GM21723 (cell line): ENCODE data around the gene CARD9.
"Not testable (repeated sequence)": the region's sequence is repeated elsewhere in the genome, so short reads cannot be mapped to it uniquely, and the experiment has no call there.

Experiments
- ATAC-seq: cut with Tn5 transposase; IDR thresholded peaks from one replicate; pipeline ENCODE4 v1.9.1; 2021; ENCODE audit warnings: mild to moderate bottlenecking, moderate library complexity; ENCODE audit not compliant: unreplicated experiment

CARD9 gene

DNA sequence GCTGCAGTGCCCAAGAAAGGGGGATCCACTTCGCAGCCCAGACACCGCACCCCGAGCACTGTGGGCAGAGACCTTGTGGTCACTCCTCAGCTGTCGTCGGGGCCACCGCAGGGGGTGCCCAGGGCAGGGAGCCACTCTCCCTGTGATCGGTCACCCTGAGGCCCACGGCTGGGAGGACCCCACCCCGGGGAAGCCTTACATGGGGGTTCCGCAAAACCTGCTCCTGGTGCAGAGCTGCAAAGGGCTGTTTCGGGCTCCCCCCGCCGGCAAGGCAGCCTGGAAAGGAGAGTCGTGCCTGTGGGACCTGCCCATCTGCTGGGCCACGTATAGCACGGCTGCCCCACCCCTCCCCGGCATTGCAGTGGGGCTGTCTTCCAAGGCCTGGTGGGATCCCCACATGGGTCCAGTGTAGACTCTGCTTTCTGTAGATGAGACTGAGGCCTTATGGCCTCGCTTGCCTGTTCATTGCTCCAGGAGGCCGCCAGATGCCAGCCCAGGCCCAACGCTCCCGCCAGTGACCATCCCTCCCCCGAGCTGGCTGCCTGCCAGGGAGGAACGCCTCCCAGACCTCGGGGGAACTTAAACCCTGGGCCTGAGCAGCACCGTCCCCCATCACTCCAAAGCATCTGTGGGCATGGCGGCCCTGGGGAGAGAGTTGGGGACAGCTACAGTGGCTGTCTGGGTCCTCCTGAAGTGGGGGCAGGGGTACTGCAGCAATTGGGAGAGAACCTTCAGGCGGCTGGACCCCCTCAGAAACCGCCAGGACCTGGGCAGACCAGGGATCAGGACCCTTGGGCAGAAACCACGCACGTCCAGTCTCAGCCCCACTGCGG, 8.3 kb downstream of the CARD9 start:
- ATAC-seq: no peak

DNA sequence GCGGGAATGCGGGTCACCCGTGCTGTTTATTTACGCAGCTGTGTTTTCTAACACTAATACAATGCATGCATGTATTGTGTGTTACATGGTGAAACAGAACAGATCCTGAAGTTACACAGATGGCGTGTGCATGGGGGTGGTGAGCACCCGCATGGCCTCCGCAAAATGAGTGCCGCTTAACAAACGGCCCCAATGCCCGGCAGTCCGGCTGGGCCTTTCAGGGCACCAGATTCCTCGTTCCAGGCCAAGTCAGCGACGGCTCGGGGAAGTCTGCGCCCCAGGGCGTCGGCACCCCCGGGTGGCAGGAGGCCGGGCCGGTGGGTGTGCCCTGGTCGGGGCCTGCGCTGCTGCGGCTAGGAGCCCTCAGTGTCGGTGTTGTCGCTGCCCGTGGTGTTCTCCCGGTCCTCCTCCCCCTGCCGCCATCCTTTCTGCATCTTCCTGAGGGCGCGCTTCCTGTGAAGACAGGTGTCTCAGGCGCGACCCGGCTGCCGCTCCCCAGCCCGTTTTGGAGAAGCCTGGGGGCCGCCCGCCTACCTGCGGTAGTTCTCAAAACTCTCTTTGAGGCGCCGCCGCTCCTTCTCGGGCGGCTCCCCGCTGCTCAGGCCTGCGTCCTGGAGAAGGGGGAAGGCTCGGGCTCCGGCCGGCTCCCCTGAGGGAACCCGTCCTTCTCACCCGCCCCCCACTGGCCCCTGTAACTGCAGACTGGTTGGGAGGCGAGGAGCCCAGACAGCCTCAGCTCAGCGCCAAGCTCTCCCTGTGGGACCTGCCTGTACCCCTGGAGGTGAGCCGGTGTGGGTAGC, 9.3 kb downstream of the CARD9 start:
- no peak for ATAC-seq

- ATAC-seq: peak; percentile 73
Observed at GRCh38 chr9:136363106-136363948, 10.1 kb downstream of the CARD9 start, which contains the start of gene DNLZ. DNLZ (minus strand) TSS chr9:136363744; CDS start chr9:136363714, 30 bp downstream.

DNA sequence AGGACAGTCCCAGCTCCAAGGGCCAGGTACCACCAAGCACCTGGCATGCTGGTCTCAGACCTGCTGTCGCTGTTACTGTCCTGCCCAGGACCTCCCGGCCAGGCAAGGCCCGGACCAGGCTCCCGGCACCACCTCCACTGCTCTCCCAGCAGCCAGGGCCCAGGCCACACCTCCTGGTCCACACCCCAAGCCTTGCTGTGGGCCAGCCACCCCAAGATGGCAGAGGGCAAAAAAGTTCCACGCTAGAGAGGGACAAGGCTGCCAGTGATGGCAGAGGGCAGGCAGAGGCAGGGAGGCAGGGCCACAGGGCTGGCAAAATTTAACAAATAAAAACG, 11.1 kb downstream of the CARD9 start:
- ATAC-seq: no peak

DNA sequence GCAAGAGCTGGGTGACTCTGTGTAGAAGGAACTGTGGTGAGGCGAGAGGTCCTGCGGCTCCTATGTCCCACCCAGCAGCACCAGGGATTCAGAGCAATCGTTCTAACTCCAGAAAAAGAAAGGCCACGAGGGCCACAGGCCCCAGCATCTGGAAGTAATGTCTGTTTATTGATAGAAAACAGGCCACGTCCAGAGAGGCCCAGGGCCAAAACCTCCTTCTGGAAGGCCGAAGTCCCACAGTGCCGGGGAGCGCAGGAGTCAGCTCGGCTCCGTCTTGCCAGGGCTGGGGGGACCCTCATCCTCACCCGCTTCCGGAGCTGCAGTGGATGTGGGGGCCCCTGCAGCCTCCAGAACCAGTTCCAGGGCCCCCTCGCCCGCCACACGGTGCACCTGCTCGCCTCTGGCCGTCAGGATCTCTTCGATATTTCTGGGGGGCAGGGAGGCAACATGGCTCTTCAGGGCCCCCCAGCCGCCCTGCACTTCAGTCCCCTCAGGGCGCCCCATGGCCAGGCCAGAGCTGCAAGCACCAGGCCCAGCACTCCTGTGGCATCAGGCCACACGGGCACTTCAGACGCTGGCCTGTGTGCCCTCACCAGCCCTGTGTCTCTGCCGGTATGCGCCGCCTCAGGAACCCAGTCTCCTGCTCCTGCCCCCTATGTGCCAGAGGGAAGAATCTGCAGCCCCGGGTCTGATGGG, 11.6 kb downstream of the CARD9 start:
- ATAC-seq: no peak

GRCh38 chr9:136361047-136361753, 12.3 kb downstream of the CARD9 start:
- no peak for ATAC-seq

GRCh38 chr9:136359774-136360718, 13.4 kb downstream of the CARD9 start:
- no peak for ATAC-seq

DNA sequence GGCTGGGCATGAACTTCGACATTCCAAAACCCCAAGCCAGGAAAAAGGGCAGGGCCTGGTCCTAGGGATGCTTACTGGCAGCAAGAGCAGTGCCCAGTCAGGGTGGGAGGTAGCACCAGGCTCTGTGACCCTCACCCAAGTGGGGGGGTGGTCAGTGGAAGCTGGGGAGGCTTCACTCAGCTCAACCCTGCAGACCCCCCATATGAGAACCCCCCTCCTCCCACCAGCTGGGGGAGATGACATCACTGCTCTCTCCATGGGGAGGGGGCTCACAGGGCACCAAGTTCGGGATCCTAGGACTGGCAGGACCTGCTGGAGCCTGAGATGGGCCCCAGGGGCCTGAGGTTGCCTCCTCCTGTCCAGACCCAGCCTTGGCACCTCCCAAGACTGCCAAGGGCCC, 14.6 kb downstream of the CARD9 start:
- no peak for ATAC-seq

DNA sequence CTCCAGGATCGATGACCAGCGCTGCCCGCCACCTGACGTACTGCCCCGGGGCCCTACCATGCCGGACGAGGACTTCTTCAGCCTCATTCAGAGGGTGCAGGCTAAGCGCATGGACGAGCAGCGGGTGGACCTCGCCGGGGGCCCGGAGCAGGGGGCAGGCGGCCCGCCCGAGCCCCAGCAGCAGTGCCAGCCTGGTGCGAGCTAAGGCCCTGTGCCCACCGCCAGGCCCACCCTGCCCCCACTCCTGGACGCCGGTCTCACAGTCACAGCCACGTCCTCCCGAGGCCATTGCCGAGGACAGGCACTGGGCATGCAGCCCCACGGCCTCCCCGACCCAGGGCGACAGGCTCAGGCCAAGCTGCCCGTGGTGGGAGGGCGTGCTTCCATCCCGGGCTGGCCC, 15.5 kb downstream of the CARD9 start:
- no peak for ATAC-seq

DNA sequence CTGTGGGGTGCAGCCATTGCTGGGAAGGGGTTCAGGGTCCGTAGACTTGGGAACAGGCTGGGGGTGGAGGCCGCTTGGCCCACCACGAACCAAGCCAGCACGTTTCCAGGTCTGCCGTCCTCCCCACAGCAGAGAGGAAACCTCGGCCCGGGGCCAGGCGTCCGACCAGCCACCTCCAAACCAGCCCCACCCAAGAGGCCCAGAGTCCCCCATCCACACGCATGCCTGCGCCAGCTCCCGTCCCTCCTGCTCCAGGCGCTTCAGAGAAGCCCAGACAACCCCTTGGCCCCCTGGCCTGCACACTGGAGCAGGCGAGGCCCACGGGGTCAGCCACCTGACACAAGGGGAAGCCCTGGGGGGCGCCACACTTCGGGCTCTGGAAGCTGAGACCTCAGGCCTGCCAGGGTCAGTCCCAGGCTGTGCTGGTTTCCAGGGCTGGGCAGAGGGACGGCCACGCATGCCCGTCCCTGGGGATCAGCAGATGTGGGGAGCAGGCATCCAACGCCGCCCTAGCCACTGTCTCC, 16.2 kb downstream of the CARD9 start:
- no peak for ATAC-seq

- no peak for ATAC-seq
Observed at GRCh38 chr9:136355616-136356557, 17.6 kb downstream of the CARD9 start.

GRCh38 chr9:136354592-136355085, 18.8 kb downstream of the CARD9 start:
- ATAC-seq: no peak

GRCh38 chr9:136353757-136354488, 19.5 kb downstream of the CARD9 start:
- no peak for ATAC-seq

GRCh38 chr9:136353088-136353487, 20.4 kb downstream of the CARD9 start:
- ATAC-seq: no peak

- no peak for ATAC-seq
Observed at GRCh38 chr9:136352682-136353081, 20.8 kb downstream of the CARD9 start.

- ATAC-seq: not testable (repeated sequence)
Observed at GRCh38 chr9:136351868-136352267, 21.6 kb downstream of the CARD9 start.
